ENCODE results near the gene AURKA. TPM values are rescaled to one million over a fixed set of nuclear protein-coding genes. Genes with fewer than 3 reads are reported as not detected.

AURKA gene
- total RNA-seq, 1 donor from 2014 or later = 60.3 TPM

GRCh38 chr20:56429941-56430340 is 37.9 kb upstream of the AURKA start:
- DNase-seq (ENCODE audit: low read depth, low spot score) = no peak
- Mint-ChIP-seq H3K4me3 (no peak overlapping the region), H3K9me3 (no peaks in the 10 kb centered on the region), H3K27ac (ENCODE audit: unreplicated experiment) (no peak overlapping the region), H3K36me3 (ENCODE audit: low read depth) (no peaks in the 10 kb centered on the region), H3K27me3 (ENCODE audit: low read depth) (no peaks in the 10 kb centered on the region), H3K4me1 (peaks cover 43% of the 10 kb centered on the region)
- TF ChIP-seq, protein P1, sequence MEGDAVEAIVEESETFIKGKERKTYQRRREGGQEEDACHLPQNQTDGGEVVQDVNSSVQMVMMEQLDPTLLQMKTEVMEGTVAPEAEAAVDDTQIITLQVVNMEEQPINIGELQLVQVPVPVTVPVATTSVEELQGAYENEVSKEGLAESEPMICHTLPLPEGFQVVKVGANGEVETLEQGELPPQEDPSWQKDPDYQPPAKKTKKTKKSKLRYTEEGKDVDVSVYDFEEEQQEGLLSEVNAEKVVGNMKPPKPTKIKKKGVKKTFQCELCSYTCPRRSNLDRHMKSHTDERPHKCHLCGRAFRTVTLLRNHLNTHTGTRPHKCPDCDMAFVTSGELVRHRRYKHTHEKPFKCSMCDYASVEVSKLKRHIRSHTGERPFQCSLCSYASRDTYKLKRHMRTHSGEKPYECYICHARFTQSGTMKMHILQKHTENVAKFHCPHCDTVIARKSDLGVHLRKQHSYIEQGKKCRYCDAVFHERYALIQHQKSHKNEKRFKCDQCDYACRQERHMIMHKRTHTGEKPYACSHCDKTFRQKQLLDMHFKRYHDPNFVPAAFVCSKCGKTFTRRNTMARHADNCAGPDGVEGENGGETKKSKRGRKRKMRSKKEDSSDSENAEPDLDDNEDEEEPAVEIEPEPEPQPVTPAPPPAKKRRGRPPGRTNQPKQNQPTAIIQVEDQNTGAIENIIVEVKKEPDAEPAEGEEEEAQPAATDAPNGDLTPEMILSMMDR (conservative IDR thresholded peaks at IDR 0.05) = no peak

DNA sequence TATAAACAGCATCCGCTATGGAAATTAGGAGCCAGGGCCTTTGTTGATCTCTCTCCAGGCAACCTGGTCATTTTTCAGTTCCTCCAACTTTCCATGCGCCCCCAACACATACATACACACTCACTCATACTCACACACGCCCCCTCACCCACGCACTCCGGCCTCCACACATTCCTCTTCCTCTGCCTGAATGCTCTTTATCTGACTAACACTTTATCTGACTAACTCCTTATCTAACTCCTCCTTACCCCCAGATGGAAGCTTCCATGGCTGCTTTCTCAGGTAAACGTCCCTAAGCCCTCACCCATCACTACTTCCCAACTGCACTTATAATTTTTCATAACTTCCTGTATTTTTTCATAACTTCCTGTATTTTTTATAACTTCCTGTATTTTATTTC is 37.5 kb upstream of the AURKA start:
- H3K4me3 Mint-ChIP-seq = no peak overlapping the region

GRCh38 chr20:56428881-56429280 is 36.9 kb upstream of the AURKA start:
- no peaks in the 10 kb centered on the region for H3K27me3 Mint-ChIP-seq (ENCODE audit: low read depth)
- TF ChIP-seq, protein P1 (conservative IDR thresholded peaks at IDR 0.05) = no peak
- H3K4me3 Mint-ChIP-seq = no peak overlapping the region
- H3K27ac Mint-ChIP-seq (ENCODE audit: unreplicated experiment) = no peak overlapping the region
- H3K4me1 Mint-ChIP-seq = peaks cover 39% of the 10 kb centered on the region
- DNase-seq (ENCODE audit: low read depth, low spot score) = no peak
- no peaks in the 10 kb centered on the region for H3K36me3 Mint-ChIP-seq (ENCODE audit: low read depth)
- H3K9me3 Mint-ChIP-seq = no peaks in the 10 kb centered on the region

More for the DNA sequence above, 37.5 kb upstream of the AURKA start:
- TF ChIP-seq, protein P1 (conservative IDR thresholded peaks at IDR 0.05) = no peak
- Mint-ChIP-seq H3K4me1 (peaks cover 42% of the 10 kb centered on the region), H3K27me3 (ENCODE audit: low read depth) (no peaks in the 10 kb centered on the region), H3K27ac (ENCODE audit: unreplicated experiment) (no peak overlapping the region), H3K36me3 (ENCODE audit: low read depth) (no peaks in the 10 kb centered on the region), H3K9me3 (no peaks in the 10 kb centered on the region)
- no peak for DNase-seq (ENCODE audit: low read depth, low spot score)

DNA sequence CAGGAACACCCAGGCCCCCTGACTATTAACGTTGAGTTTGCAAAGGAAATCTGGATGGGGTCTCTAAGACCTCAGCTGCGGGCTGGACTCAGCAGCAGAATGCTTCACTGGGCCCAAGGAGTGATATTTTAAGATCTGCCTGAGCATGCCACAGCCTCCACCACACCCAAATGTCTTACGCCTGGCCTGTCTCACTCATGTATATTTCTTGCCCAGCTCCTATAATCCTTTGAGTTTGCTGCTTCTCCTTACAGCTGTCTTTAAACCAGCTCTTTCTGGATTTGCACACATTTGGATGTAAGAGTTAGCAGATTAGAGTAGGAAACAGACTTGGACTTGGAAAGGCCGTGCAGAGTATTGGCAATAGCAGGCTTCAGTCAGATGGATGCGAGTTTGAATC is 36.4 kb upstream of the AURKA start:
- TF ChIP-seq, protein P1 (conservative IDR thresholded peaks at IDR 0.05) = no peak
- Mint-ChIP-seq H3K27ac (ENCODE audit: unreplicated experiment) (no peak overlapping the region), H3K9me3 (no peaks in the 10 kb centered on the region), H3K4me1 (peaks cover 36% of the 10 kb centered on the region), H3K36me3 (ENCODE audit: low read depth) (no peaks in the 10 kb centered on the region), H3K4me3 (no peak overlapping the region), H3K27me3 (ENCODE audit: low read depth) (no peaks in the 10 kb centered on the region)
- no peak for DNase-seq (ENCODE audit: low read depth, low spot score)

DNA sequence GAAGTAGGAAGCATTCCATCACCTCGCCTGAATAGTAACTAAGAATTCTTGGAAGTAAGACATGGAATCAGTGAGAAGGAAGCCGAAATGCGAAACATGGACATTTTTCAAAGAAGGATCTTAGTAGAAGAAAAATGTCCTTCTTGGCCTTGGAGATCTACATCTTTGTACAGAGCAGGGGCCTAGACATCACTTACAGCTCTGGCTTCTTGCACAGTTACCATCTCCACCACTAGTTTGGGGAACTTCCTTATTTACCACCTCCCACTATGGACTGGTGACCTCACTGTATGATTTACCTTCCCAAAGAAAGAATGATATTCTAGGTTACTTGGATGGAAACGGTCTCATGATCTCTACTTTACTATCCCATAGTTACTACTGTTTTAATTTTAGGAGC is 35.8 kb upstream of the AURKA start:
- H3K27ac Mint-ChIP-seq (ENCODE audit: unreplicated experiment) = no peak overlapping the region
- DNase-seq (ENCODE audit: low read depth, low spot score) = no peak
- H3K4me1 Mint-ChIP-seq = peaks cover 33% of the 10 kb centered on the region
- H3K9me3 Mint-ChIP-seq = no peaks in the 10 kb centered on the region
- H3K4me3 Mint-ChIP-seq = no peak overlapping the region
- H3K36me3 Mint-ChIP-seq (ENCODE audit: low read depth) = no peaks in the 10 kb centered on the region
- TF ChIP-seq, protein P1 (conservative IDR thresholded peaks at IDR 0.05) = no peak
- no peaks in the 10 kb centered on the region for H3K27me3 Mint-ChIP-seq (ENCODE audit: low read depth)

- no peak overlapping the region for H3K27ac Mint-ChIP-seq (ENCODE audit: unreplicated experiment)
- no peaks in the 10 kb centered on the region for H3K9me3 Mint-ChIP-seq
- H3K4me3 Mint-ChIP-seq = no peak overlapping the region
- TF ChIP-seq, protein P1 (conservative IDR thresholded peaks at IDR 0.05) = no peak
- H3K27me3 Mint-ChIP-seq (ENCODE audit: low read depth) = no peaks in the 10 kb centered on the region
- DNase-seq (ENCODE audit: low read depth, low spot score) = no peak
- peaks cover 40% of the 10 kb centered on the region for H3K4me1 Mint-ChIP-seq
- H3K36me3 Mint-ChIP-seq (ENCODE audit: low read depth) = no peaks in the 10 kb centered on the region
Observed at GRCh38 chr20:56426926-56427325, 34.9 kb upstream of the AURKA start.

Data from neural crest cell (in vitro differentiated cells).